Common myeloid progenitor, CD34-positive (primary cell): ENCODE results near the gene ZNF835.

Experiments
- CTCF ChIA-PET: fragments of 350-600 bp; sonication (Branson Sonifier 250); formaldehyde crosslinking; loops from one replicate; lab custom pipeline; 2021; ENCODE audit warnings: antibody characterized with exemption; lab: Charles Lee
- POLR2A ChIA-PET: fragments of 350-600 bp; sonication (Branson Sonifier 250); formaldehyde crosslinking; loops from one replicate; lab custom pipeline; 2021; ENCODE audit warnings: antibody characterized with exemption; lab: Charles Lee
- DNase-seq, 3 donors: peaks; one replicate each; pipeline versions ENCODE4 v3.0.0 to v3.0.0-alpha.2; 2013
- H3K27ac ChIP-seq, 2 experiments: 1 replicate in 1 of 2; 2 replicates in 1 of 2; pipeline ENCODE4 v1.7.0; 2013; ENCODE audit warnings: inconsistent platforms in 2 of 2, low read length in 2 of 2, mild to moderate bottlenecking in 2 of 2, low read depth in 1 of 2, moderate library complexity in 1 of 2; ENCODE audit not compliant: severe bottlenecking in 2 of 2, insufficient read depth in 1 of 2, poor library complexity in 1 of 2
- H3K27me3 ChIP-seq, 5 experiments: replicated peaks in 2 of 5; 1 replicate in 3 of 5; 2 replicates in 2 of 5; pipeline versions ENCODE4 v1.6.1 to v1.7.0; 2013; ENCODE audit warnings: low read length in 4 of 5, mild to moderate bottlenecking in 2 of 5, moderate library complexity in 2 of 5, inconsistent platforms in 1 of 5; ENCODE audit not compliant: insufficient read depth in 5 of 5, control insufficient read depth in 4 of 5
- H3K36me3 ChIP-seq, 4 experiments: 1 replicate in 2 of 4; 2 replicates in 2 of 4; pipeline versions ENCODE4 v1.6.1 to v1.7.0; 2013; ENCODE audit warnings: low read length in 3 of 4, control low read depth in 1 of 4, mild to moderate bottlenecking in 1 of 4; ENCODE audit not compliant: control insufficient read depth in 4 of 4, insufficient read depth in 4 of 4
- H3K4me1 ChIP-seq, 4 experiments: 1 replicate in 3 of 4; 2 replicates in 1 of 4; pipeline versions ENCODE4 v1.6.1 to v1.7.1; 2013; ENCODE audit warnings: low read length in 3 of 4, mild to moderate bottlenecking in 3 of 4, control low read depth in 1 of 4, inconsistent platforms in 1 of 4, moderate library complexity in 1 of 4; ENCODE audit not compliant: control insufficient read depth in 4 of 4, insufficient read depth in 4 of 4; ENCODE audit errors: control extremely low read depth in 1 of 4
- H3K4me3 ChIP-seq, 7 experiments: 1 replicate in 4 of 7; 2 replicates in 3 of 7; pipeline versions ENCODE4 v1.5.1 to v1.7.0; 2013; ENCODE audit warnings: mild to moderate bottlenecking in 7 of 7, low read length in 6 of 7, moderate library complexity in 6 of 7, inconsistent platforms in 2 of 7, low read depth in 2 of 7, control low read depth in 1 of 7; ENCODE audit not compliant: insufficient read depth in 4 of 7, control insufficient read depth in 1 of 7; ENCODE audit errors: extremely low read depth in 1 of 7
- H3K9me3 ChIP-seq, 5 experiments: 1 replicate in 4 of 5; 2 replicates in 1 of 5; pipeline versions ENCODE4 v1.6.1 to v1.7.1; 2013; ENCODE audit warnings: low read length in 4 of 5, mild to moderate bottlenecking in 2 of 5, inconsistent platforms in 1 of 5, low read depth in 1 of 5, moderate library complexity in 1 of 5; ENCODE audit not compliant: control insufficient read depth in 4 of 5, insufficient read depth in 2 of 5; ENCODE audit errors: control extremely low read depth in 1 of 5
- WGBS: methylation state at CpG from one replicate; pipeline ENCODE4 v1.1.5; 2013; ENCODE audit not compliant: insufficient coverage; 5-methylcytosine and 5-hydroxymethylcytosine counted together

ZNF835 gene

GRCh38 chr19:56619121-56619520 is 52.4 kb downstream of the ZNF835 start:
- H3K4me1 ChIP-seq, result no peaks in the 10 kb centered on the region
- ChIA-PET CTCF (no interaction called here), POLR2A (no interaction called here)
- no peak for DNase-seq
- peaks cover 9 to 96% (median 76%) of the 10 kb centered on the region in 5 experiments for H3K9me3 ChIP-seq
- no peak overlapping the region for H3K4me3 ChIP-seq
- peaks cover 6 to 73% (median 35%) of the 10 kb centered on the region in 4 experiments for H3K36me3 ChIP-seq
- 84% methylated on average over 6 of the region's 8 CpGs for WGBS
- H3K27me3 ChIP-seq, result no peaks in the 10 kb centered on the region
- H3K27ac ChIP-seq, result no peak overlapping the region

GRCh38 chr19:56617531-56617930 is 54.0 kb downstream of the ZNF835 start:
- no peak overlapping the region for H3K27ac ChIP-seq
- POLR2A ChIA-PET, result no interaction called here
- H3K9me3 ChIP-seq, result peaks cover 9 to 96% (median 76%) of the 10 kb centered on the region in 5 experiments

GRCh38 chr19:56613639-56614038 is 57.9 kb downstream of the ZNF835 start:
- peaks cover 11 to 99% (median 63%) of the 10 kb centered on the region in 5 experiments for H3K9me3 ChIP-seq

More at GRCh38 chr19:56617531-56617930, 54.0 kb downstream of the ZNF835 start:
- H3K27me3 ChIP-seq, result no peaks in the 10 kb centered on the region
- no peak for DNase-seq
- CTCF ChIA-PET, result no interaction called here
- H3K36me3 ChIP-seq, result peaks cover 6 to 73% (median 35%) of the 10 kb centered on the region in 4 experiments
- 99% methylated on average over 8 of the region's 8 CpGs for WGBS
- no peaks in the 10 kb centered on the region for H3K4me1 ChIP-seq
- no peak overlapping the region for H3K4me3 ChIP-seq

GRCh38 chr19:56612737-56613136 is 58.8 kb downstream of the ZNF835 start:
- peaks cover 11 to 99% (median 60%) of the 10 kb centered on the region in 5 experiments for H3K9me3 ChIP-seq
- H3K4me1 ChIP-seq, result no peaks in the 10 kb centered on the region
- ChIA-PET POLR2A (no interaction called here), CTCF (no interaction called here)
- no peaks in the 10 kb centered on the region for H3K27me3 ChIP-seq
- WGBS, result 100% methylated on average over 1 of the region's 2 CpGs
- H3K36me3 ChIP-seq, result peaks cover 5 to 69% (median 25%) of the 10 kb centered on the region in 4 experiments
- H3K27ac ChIP-seq, result no peak overlapping the region
- peak overlapping the region in 1 of 7 experiments; percentile 22 for H3K4me3 ChIP-seq
- no peak for DNase-seq

More at GRCh38 chr19:56613639-56614038, 57.9 kb downstream of the ZNF835 start:
- 92% methylated on average over 4 of the region's 5 CpGs for WGBS
- no peak overlapping the region for H3K27ac ChIP-seq
- H3K4me1 ChIP-seq, result no peaks in the 10 kb centered on the region
- no peaks in the 10 kb centered on the region for H3K27me3 ChIP-seq
- no peak overlapping the region for H3K4me3 ChIP-seq
- H3K36me3 ChIP-seq, result peaks cover 3 to 70% (median 31%) of the 10 kb centered on the region in 4 experiments
- ChIA-PET POLR2A (no interaction called here), CTCF (no interaction called here)
- DNase-seq, result no peak
